ENCODE measurements around the gene PRRT1. TPM values are rescaled to one million over a fixed set of nuclear protein-coding genes. Genes with fewer than 3 reads are reported as not detected.

PRRT1 gene
- total and polyA plus RNA-seq, 4 donors: 0.53 to 2.0 (median 0.97) TPM

DNA sequence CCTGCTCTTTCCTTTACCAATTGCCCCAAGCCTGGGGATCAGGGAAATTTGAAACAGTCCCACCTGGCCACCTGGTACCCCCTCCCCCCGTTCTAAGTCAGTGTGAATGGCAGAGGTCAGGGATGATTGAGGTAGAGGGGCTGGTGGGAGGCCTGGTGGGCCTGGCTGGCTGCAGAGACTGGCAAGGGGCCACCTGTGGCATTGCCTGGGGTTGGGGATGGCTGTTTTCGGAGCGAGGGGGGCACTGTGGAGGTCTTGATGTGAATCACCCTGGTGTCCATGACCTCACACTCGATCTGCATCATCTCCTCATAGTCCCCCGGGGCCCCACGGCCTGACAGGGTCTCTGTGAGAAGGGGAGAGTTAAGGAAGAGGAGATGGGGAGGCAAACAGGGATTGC, 36.1 kb downstream of the PRRT1 start:
- TF ChIP-seq, protein P1, sequence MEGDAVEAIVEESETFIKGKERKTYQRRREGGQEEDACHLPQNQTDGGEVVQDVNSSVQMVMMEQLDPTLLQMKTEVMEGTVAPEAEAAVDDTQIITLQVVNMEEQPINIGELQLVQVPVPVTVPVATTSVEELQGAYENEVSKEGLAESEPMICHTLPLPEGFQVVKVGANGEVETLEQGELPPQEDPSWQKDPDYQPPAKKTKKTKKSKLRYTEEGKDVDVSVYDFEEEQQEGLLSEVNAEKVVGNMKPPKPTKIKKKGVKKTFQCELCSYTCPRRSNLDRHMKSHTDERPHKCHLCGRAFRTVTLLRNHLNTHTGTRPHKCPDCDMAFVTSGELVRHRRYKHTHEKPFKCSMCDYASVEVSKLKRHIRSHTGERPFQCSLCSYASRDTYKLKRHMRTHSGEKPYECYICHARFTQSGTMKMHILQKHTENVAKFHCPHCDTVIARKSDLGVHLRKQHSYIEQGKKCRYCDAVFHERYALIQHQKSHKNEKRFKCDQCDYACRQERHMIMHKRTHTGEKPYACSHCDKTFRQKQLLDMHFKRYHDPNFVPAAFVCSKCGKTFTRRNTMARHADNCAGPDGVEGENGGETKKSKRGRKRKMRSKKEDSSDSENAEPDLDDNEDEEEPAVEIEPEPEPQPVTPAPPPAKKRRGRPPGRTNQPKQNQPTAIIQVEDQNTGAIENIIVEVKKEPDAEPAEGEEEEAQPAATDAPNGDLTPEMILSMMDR (IDR thresholded peaks at IDR 0.05; ENCODE audit: control extremely low read depth, extremely low read depth): no peak
- Histone ChIP-seq H3K27ac (ENCODE audit: low read depth in 1 of 2, low read length in 1 of 2) (peak overlapping the region in 1 of 2 donors; percentile 59), H3K36me3 (ENCODE audit: control insufficient read depth in 4 of 4, insufficient read depth in 4 of 4, low read length in 4 of 4) (peaks cover 0 to 30% (median 23%) of the 10 kb centered on the region in 4 donors), H3K9ac (ENCODE audit: insufficient read depth in 1 of 2, low read length in 2 of 2) (no peak overlapping the region), H3K9me3 (ENCODE audit: control insufficient read depth in 4 of 4, insufficient read depth in 3 of 4, low read length in 3 of 4) (no peaks in the 10 kb centered on the region), H3K4me3 (no peak overlapping the region), H3K27me3 (ENCODE audit: control insufficient read depth in 3 of 3, insufficient read depth in 3 of 3, low read length in 2 of 3) (no peaks in the 10 kb centered on the region), H3K4me1 (ENCODE audit: control insufficient read depth in 5 of 5, insufficient read depth in 5 of 5, low read length in 5 of 5) (peaks cover 9 to 42% (median 28%) of the 10 kb centered on the region in 5 donors)
- DNase-seq: no peak
- 92 to 94% methylated on average over 6 of the region's 6 CpGs for WGBS, 2 donors
- ATAC-seq (ENCODE audit: insufficient read depth, low FRiP score): no peak

DNA sequence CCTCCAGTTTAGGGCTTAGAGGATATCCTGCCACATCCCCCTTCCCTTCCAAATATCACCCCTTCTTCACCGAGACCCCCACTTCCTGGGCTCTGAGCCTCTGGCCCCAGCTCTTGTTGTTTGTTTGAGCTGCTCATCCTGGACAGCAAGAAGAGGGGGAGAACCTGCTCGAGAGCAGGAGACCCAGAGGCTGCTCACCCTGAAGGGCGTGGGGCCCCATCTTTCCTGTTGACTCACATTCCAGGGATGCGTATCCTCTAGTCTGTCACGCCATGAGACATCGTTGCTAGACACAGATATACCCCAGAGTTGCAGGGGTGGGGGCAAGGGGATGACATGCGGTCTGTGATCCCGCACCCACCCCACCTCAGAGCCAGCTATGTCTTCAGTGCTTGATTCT, 36.9 kb downstream of the PRRT1 start:
- Histone ChIP-seq H3K27me3 (ENCODE audit: control insufficient read depth in 3 of 3, insufficient read depth in 3 of 3, low read length in 2 of 3) (peaks cover 0 to under 1% (median 0%) of the 10 kb centered on the region in 3 donors), H3K4me3 (no peak overlapping the region), H3K27ac (ENCODE audit: low read depth in 1 of 2, low read length in 1 of 2) (peak overlapping the region in 1 of 2 donors; percentile 59), H3K9ac (ENCODE audit: insufficient read depth in 1 of 2, low read length in 2 of 2) (no peak overlapping the region), H3K9me3 (ENCODE audit: control insufficient read depth in 4 of 4, insufficient read depth in 3 of 4, low read length in 3 of 4) (no peaks in the 10 kb centered on the region), H3K4me1 (ENCODE audit: control insufficient read depth in 5 of 5, insufficient read depth in 5 of 5, low read length in 5 of 5) (peaks cover 9 to 44% (median 28%) of the 10 kb centered on the region in 5 donors), H3K36me3 (ENCODE audit: control insufficient read depth in 4 of 4, insufficient read depth in 4 of 4, low read length in 4 of 4) (peaks cover 0 to 26% (median 21%) of the 10 kb centered on the region in 4 donors)
- TF ChIP-seq, protein P1 (IDR thresholded peaks at IDR 0.05; ENCODE audit: control extremely low read depth, extremely low read depth): no peak
- WGBS, 2 donors: 70 to 74% methylated on average over 8 of the region's 8 CpGs
- DNase-seq: no peak
- ATAC-seq (ENCODE audit: insufficient read depth, low FRiP score): no peak

DNA sequence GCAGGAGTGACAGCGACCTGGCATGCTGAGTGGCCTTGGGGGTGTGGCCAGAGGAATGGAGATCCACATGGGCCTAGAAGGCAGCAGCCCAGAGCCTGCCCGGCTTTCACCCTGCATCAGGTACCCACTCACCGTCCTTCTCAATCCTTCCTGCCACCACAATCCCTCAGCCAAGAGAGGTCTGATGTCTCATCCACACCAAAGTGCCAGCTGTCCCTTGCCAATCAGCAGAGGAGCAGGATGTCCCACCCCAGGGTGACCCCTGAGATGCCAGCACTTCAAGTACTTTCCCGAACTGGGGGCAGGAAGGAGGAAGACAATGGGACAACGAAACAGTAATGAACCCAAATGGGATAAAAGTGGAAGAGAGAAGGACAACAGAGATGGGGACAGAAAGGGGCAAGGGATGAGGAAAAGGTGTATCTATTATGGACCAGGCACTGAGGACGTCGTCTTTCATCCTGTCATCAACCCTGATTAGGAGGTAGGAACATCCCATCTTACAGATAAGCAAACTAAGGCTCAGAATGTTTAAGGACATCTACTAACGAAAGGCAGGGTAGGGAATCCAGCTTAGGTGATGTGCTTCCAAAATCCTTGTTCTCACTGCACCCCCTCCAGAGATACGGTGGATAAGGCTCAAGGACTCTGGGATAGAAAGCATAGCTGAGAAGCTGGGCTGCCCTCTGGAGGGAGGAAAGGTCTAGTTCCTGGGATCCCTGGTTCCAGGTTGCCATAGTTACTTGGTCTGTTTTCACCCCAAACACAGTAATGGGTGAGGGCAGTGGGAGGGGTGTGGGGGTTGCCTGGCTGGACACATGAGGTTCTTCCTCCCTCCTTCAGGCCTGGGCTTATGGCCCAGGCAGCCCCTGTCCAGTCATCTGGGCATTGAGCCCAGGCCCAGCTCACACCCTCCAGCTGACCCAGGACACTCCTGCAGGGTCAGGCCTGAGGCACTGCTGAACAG, 38.1 kb downstream of the PRRT1 start:
- peaks cover 0 to 24% (median 17%) of the 10 kb centered on the region in 4 donors for H3K36me3 ChIP-seq (ENCODE audit: control insufficient read depth in 4 of 4, insufficient read depth in 4 of 4, low read length in 4 of 4)
- DNase-seq: peak; percentile 91 to 93 (median 92)
- H3K27ac ChIP-seq (ENCODE audit: low read depth in 1 of 2, low read length in 1 of 2): peak overlapping the region in 1 of 2 donors; percentile 86
- peaks cover 0 to 12% (median 0%) of the 10 kb centered on the region in 3 donors for H3K27me3 ChIP-seq (ENCODE audit: control insufficient read depth in 3 of 3, insufficient read depth in 3 of 3, low read length in 2 of 3)
- H3K4me3 ChIP-seq: no peak overlapping the region
- H3K9me3 ChIP-seq (ENCODE audit: control insufficient read depth in 4 of 4, insufficient read depth in 3 of 4, low read length in 3 of 4): no peaks in the 10 kb centered on the region
- TF ChIP-seq, protein P1 (IDR thresholded peaks at IDR 0.05; ENCODE audit: control extremely low read depth, extremely low read depth): no peak
- H3K9ac ChIP-seq (ENCODE audit: insufficient read depth in 1 of 2, low read length in 2 of 2): peak overlapping the region in 1 of 2 donors; percentile 66
- 64 to 76% methylated on average over 9 of the region's 9 CpGs for WGBS, 2 donors
- H3K4me1 ChIP-seq (ENCODE audit: control insufficient read depth in 5 of 5, insufficient read depth in 5 of 5, low read length in 5 of 5): peaks cover 6 to 40% (median 28%) of the 10 kb centered on the region in 5 donors
- ATAC-seq (ENCODE audit: insufficient read depth, low FRiP score): peak; percentile 50

All from lung (tissue), 12 donors.